GM12878 (cell line): ENCODE data around the gene ZMYND19.

Experiments
- CHD4 ChIP-seq: fragments of 200-600 bp; sonication (generic); IDR thresholded peaks from 2 replicates; pipeline ENCODE4 v1.6.1; 2016; ENCODE audit warnings: mild to moderate bottlenecking
- JUNB ChIP-seq: IDR thresholded peaks from 2 replicates; pipeline ENCODE4 v1.6.1; 2016; ENCODE audit warnings: antibody characterized with exemption, mild to moderate bottlenecking

- TF ChIP-seq JUNB = no peak
- TF ChIP-seq CHD4 = no peak
Measured at GRCh38 chr9:137558127-137558526, 32.2 kb downstream of the ZMYND19 start.
